NCI-H146 treated with DMSO at 0.1 percent for 48 hours (cell line): ENCODE results near the gene WDFY4.

Experiments used
- DNase-seq: peaks from one replicate; lab custom pipeline; 2025; ENCODE audit not compliant: unreplicated experiment; lab: John Stamatoyannopoulos, UW

Gene WDFY4

DNA sequence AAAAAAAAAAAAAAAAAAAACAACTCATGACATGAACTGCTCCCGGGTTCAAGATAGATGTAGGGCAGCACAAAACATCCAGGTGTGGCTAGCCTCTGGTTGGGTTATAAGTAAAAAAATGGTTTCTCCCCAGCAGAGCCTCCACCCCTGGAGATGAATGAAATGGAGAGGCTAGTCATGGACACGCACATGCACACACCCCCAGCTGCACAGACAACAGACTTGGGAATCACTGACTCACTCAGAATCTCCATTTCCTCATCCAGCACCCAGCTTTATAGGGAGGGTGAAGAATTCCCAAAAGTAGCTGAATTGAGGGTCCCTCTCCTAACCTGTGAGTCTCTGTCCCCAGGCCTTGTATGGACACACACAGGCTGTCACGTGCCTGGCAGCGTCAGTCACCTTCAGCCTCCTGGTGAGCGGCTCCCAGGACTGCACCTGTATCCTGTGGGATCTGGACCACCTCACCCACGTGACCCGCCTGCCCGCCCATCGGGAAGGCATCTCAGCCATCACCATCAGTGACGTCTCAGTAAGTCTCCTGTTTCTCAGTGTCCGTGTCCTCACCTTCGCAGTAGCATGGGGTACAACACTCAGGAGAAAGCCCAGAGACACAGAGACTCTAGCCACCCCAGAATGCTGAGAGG lies 290.0 kb downstream of the WDFY4 start:
- peak; percentile 4 for DNase-seq

DNA sequence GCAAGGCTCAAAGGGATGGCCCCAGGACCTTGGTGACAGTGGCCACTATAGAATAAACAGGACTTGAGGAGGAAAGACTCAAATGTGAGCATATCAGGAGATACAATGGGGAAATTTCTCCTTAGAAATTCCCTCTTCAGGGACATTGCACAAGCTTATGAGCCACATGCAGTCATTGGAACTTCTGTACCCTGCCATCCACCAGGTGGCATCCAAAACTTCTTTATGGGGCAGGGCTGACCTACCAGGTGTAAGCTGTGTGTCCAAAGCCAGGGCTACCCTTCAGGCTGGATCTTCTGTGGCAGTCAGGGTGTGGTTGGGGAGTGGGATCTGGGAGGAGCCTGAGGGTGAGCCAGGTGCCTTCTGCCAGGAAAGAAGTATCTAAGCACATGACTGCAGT lies 291.5 kb downstream of the WDFY4 start:
- DNase-seq, result peak; percentile 33

DNA sequence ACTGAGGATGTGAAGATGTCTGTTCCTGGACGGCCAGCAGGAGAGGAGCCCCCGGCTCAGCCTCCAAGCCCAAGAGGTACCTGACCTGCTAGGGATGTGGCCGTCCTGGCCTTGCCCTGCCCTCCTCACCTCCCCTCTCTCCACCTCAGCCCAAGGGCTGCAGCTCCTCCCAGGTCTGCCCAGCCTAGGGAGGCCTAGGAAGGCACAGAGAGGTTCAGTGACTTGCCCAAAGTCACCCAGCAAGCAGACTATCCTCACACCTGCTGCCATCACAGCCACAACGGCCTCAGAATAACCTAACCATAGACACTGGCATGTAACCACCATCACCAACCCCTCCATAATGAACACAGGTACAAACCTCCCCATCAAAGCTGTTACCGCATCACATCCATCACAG lies 293.6 kb downstream of the WDFY4 start:
- DNase-seq, result no peak

DNA sequence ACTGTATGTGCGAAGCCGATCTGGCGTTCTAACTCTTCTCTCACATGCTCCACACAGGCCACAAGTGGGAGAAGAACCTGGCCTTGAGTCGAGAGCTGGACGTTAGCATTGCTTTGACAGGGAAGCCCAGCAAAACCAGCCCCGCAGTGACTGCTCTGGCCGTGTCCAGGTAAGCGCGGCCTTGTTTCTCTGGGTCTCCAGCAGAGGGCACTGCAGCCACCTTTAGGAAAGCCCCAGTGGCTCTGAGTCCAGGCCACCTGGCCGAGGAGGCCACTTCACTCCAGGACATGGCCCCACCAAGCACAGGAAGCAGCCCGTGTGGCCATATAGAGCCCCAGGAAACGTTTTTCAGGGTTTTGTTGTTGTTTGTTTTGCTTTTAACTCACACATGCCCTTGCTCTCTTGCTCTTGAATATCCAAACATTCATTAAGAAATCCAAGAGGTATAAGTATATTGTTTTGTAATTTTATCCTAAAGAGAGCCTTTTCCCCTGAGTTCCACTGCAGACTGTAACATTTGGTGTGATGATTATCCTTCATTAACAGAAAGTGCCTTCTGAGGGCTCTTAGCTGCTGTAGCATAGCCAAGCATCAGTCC lies 296.7 kb downstream of the WDFY4 start:
- DNase-seq, result peak; percentile 50

DNA sequence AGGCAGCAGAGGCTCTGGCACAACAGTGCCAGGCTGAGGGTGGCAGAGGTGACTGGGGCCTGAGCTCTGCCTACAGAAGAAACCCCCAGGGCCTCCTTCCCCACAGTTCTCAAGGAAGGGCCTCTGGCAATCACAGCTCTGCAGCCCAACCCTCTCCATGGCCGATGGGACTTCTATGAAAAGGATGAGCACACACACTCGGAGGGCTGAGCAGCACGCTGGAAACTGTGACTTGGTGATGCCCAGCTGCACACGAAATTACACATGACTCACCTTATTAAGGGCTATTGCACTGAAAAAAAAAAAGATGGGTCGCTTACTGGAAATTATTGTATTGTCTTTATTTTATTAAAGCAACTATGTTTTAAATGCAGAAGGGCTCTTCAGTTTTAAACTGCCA lies 297.9 kb downstream of the WDFY4 start:
- no peak for DNase-seq

DNA sequence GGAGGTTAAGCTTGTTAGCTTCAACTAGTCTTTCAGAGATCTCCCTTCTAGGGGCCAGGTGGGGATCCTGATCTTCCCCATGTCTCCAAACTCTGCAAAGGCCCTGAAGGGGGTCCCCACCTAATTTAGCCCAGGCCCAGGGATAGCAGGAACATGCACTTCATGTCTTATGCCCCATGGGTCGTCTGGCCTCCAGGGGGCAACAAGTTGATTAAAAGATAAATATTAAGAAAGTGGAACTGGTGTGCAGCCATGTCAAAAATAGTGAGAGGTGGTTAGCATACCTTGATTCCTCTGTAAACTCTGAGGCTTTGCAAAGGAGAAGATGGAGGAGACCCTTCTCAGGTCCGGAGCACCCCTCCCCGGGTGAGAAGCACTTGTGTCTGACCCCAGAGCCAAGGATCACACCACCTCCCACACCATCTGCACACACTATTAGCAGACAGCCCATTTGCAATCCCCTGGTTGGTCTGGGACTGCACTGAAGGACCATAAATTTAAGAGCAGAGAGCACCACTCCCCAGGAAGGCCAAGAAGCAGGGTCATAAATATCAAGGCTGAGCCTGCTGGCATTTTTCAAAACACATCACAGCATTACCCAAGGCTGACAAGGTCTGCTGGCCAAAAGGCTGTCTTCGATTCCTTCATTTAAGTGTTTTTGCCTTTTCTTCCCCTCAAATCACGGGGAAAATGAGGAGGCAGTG lies 299.1 kb downstream of the WDFY4 start:
- DNase-seq, result no peak

DNA sequence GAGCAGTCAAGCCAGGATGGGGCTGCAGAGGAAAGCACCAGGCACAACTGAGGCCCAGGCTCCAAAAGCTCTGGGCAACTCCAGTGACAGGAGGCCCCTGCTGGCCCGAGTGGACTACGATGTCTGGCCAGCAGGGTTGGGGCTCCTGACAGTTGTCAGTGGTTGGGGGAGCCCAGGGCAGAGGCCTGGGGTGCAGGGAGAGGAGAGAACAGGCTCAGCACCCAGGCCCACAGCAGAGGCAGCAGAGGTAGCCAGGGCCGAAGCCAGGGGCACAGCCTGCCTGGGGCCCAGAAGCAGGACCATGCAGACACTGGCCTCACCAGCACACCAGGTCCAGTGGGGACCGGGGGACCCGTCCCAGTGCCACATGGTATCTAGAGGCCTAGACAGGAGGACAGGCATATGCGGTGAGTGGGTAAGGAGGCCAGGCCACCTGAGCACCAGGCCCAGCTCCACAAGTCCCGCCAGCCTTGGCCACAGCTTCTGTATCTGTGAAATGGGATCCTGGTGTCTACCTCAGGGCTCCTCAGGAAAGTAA lies 301.0 kb downstream of the WDFY4 start:
- DNase-seq, result no peak

DNA sequence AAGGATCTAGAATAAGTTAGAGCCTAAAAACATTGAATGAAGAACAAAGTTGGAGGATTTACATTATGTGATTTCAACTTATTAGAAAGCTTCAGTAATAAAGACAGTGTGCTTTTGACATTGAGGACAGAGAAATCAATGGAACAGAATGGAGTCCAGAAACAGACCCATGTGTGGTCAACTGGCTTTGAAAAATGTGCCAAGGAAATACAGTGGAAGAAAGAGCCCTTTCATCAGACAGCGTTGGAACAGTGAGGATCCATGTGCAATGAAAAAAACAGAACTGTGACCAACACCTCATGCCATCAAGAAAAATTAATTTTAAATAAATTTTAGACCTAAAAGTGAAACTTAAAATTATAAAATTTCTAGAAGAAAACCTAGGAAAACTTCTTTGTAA lies 305.6 kb downstream of the WDFY4 start:
- no peak for DNase-seq

DNA sequence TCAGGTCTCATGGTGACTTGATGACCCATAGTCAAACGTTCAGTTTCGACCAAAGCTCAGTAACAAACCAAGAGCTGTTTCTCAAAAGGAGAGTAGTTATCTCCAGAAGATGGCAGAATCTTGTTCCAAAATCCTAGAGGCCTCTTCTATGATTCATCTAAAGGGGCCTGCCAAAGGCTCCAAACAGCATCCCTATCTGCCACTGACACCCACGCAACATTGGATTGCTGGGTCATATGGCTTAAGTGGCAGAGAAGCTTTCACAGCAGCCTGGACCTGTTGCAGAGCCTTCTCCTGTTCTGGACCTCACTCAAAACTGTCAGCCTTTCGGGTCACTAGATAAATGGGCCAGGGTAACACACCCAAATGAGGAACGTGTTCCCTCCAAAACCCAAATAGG lies 309.0 kb downstream of the WDFY4 start:
- no peak for DNase-seq

DNA sequence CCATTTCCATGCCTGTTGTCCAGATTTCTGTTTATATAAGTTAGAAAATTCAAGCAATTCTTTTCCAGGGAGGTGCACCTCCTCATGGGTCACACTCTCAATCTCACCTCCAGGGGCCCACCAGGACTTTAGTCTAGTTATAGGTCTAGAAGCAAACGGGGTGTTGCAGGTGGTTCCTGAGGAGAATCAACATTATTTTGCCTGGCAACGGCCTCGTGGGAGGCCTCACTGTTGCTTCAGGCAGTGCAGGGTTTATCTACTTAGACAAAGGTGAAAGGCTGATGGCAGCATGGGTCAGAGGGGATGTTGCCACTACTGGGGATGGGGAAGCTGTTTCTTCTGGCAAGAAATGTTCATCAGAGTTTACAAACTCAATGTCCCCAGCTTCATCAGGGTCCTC lies 311.7 kb downstream of the WDFY4 start:
- DNase-seq, result peak; percentile 15

DNA sequence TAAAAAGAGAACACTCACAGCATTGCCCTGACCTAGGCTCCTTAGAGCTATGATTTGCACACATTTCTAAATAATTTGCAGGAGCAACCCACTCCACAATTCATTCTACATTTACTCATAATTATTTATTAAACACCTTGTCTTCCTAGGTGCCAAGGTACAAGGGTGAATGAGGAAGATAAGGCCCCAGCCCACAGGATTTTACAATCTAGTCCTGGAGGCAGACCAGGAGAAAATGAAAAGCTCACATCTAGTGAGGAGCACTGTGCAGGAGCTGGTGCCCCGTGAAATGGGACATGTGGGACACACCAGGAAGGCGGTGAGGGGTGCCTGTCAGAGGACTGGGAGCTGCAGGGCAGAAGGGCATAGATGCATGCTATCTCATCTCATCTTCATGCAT lies 314.7 kb downstream of the WDFY4 start:
- DNase-seq, result no peak

DNA sequence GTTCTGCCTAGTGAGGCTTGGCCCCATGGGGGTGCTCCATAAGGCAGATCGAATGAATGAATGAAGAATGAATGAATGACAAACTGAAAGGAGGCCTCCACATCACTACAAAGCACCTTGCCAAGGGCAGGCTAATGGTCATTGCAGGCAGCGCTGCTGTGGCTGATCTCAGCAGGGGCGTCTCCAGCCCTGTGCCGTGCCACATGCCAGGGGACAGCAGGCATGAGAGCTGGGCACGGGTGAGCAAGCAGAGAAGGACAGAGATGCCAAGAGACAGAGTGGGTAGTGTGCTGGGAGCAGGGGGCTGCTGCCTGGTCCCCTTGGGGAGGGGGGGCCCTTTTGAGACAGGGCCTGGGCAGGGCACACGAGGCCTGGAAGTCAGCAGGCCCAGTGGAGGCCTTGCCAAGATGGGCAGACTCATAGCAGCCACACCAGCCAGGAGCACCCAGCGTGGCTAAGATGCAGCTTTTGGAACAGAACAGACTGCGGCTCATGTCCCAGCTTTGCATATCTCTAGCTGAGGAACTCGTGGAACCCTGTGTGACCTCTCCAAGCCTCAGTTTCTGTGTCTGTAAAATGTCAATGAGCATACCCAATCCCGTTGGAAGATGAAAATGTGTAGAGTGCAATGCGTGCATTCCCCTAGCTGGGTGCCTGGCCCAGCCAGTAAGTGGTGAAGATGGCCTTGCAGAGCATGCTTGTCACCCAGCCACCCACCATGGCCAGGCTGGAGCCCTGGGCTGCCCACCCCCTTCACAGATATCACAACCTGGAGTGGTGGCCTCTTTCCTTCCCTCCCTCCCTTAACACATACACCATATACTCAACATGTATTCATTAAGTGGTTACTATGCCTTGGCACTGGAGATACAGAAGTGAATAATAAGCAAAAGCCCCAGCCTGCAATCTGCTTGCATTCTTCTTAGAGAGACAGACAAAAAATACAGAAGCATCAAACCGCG lies 316.0 kb downstream of the WDFY4 start:
- DNase-seq, result no peak

DNA sequence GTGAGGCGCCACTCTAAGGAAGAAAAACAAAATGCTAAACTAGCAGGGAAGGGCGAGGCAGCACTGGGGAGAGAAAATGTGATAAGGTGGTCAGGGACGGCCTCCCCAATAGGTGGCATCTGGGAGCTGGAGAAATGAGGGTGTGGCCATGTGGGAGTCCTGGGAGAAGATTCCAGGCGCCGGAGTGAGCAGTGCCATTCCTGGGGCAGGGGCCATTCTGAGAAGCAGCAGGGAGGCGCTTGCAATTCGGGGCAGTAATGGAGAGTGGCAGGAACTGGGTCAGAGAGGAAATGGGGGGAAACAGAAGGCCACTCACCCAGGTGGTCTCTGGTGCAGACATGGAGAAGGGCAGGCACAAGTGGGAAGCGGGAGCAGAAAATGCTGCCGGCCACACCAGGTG lies 316.7 kb downstream of the WDFY4 start:
- DNase-seq, result peak; percentile 17

DNA sequence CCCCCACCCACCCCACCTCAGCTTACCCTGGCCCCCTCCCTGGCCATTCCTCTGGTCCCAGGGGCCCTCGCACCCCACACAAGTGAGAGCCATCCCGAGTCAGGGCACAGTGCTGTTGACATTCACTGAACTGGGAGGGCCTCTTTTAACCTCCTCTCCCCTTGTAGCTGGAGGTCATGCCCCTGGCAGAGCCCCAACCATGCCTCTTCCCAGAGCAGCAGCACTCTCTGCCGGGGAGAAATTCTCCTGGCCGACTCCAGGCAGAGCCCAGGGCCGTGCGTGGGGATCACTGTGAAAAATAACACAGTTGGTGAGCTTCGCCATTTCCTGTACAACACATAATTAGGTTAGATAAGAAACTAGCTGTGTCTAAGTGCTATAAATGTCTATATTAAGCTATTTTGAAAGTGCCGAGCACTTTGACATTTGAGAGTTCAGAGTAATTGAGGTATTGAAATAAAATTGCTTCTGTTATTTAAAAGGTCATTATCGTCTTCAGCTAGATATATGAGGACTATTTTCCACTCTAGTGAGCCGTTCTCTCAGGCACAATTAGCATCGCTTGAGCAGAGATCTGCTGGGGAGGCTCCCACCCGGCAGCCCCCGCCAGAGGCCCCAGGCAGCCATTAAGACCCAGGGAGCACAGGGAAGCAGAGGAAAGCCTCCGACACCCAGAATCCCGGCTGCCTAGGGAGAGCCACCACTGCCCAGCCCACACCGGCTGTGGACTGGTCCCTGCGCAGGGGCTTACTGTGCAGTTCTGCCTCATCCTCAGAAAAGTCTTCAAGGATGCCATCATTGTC lies 317.4 kb downstream of the WDFY4 start:
- DNase-seq, result peak; percentile 82

DNA sequence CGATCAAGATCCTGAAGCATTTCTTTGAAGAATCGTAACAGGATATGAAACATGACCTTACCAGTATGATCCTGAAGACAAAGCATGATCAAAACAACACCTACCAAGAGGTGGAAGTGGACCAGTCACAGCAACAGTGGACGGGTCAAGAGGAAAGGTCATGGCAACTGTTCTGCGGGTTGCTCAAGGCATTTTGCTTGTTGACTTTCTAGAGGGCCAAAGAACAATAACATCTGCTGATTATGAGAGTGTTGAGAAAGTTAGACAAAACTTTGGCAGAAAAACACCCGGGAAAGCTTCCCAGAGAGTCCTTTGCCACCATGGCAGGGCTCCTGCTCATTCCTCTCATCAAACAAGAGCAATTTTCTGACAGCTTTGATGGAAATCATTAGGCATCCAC lies 320.6 kb downstream of the WDFY4 start:
- DNase-seq, result no peak

DNA sequence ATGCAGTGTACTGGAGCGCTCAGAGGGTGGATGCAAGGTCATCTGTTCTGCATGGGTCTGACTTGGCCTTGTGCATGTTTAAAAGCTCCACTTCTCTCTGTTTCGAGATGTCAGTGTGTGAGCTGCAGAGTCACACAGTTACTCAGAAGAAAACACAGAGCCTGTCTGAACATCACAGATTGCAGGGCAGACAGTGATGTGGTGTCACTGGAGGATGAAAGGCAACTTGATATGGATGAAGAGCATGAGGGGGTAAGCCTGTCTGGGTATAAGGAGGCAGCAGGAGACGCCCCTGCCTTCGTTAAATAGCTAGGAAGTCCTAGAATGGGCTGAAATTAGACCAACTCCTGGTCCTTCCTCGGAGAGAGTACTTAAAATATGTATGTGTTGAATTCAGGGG lies 322.5 kb downstream of the WDFY4 start:
- no peak for DNase-seq

DNA sequence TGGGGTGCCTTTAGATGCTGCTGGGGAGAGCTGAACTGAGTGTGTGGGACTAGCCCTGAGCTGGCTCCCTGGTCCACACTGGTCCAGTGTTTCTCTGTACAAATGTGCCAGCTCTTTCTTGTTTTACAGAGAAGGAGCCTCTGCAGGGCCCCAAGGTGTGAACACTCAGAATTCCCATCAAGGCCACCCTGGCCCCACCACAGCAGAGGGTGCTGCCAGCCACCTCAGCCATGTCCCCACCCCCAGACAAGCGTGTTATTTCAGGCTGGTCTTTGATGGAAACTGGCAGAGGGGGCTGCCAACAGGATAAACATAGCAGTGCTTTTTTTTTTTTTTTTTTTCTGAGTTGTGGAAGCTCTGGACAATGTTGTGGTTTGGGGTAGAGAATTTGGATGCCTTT lies 323.4 kb downstream of the WDFY4 start:
- DNase-seq, result no peak

DNA sequence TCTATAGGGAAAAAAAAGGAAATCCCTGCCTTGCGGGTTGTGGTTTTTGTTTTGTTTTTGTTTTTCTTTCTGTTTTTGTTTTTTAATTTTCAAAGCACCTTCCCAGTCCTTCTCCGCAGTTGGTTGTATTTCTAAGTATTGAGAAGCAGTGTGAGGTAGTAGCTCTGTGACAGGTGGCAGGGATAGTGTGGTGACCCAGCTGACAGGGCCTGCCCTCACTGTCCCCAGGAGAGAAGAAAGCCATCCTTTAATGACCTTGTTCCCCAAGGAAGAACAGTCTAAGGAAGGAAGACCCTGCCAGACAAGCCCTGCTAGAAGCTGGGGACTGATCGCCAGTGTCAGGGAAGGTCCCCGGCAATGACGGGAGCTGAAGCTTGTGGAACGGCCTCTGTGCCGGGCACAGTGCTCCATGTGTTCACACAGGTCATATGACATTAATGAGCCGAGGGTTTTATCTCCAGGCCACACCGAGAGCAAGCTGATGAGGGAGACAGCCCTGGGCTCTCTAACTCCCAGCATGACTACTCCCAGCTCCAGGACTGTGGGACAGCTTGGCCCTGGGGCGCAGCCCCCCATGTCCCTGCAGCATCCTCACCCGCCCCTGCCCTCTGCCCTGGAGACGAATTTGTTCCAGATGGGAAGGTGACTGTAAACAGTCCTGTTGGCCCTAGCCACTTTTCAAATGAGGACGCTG lies 324.0 kb downstream of the WDFY4 start:
- no peak for DNase-seq

DNA sequence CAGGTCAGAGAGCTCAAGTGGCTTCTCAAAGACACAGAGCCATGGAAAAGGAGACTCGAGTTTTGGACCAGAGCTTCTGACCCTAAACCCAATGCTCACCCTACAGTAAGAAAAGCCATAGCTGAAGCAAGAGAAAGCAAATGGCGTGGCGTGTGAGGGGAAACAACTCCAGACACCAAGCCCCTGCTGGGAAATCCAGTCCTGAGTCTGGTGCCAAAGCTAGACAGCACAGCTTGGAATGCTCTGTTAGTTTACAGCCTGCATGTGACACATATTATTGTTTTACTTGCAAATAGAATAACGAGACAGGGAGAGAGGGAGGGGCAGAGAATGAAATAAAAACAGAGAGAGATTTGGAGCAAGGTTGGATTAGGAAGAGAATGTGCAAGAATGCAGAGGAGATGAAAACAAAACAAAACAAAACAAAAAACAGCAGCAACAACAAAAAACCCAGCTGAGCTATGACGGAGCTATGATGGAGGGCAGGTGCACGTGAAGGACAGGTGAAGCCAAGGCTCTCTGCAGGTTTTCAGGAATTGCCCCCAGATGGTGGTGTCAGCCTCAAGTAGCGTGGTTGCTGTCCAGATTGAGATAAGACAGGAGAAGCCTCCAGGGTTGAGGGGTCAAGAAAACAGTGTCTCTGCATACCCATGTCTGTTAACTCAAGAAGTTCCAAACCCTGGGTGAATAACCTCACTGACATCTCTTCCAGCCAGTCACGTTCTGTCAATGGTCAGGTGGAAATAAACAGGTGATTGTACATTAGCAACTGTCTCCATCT lies 324.7 kb downstream of the WDFY4 start:
- DNase-seq, result no peak
